HEK293T (cell line): ENCODE results near the gene POMP.

Source experiments
- BHLHE40 ChIP-seq: fragments of 450-650 bp; IDR thresholded peaks from 2 replicates; pipeline ENCODE4 v1.6.1; 2016; ENCODE audit warnings: mild to moderate bottlenecking, moderate library complexity, borderline replicate concordance
- CTBP1 ChIP-seq: fragments of 450-650 bp; IDR thresholded peaks from 2 replicates; pipeline ENCODE4 v1.6.1; 2016; ENCODE audit warnings: borderline replicate concordance
- FOXM1 ChIP-seq: fragments of 450-650 bp; IDR thresholded peaks from 2 replicates; pipeline ENCODE4 v1.6.1; 2017; ENCODE audit warnings: mild to moderate bottlenecking, borderline replicate concordance
- HDGF ChIP-seq: fragments of 450-650 bp; IDR thresholded peaks from 2 replicates; pipeline ENCODE4 v1.6.1; 2017; ENCODE audit warnings: antibody characterized with exemption, borderline replicate concordance
- LEF1 ChIP-seq: fragments of 450-650 bp; IDR thresholded peaks from 2 replicates; pipeline ENCODE4 v1.6.1; 2017; ENCODE audit warnings: mild to moderate bottlenecking, borderline replicate concordance
- PKNOX1 ChIP-seq: fragments of 450-650 bp; IDR thresholded peaks from 2 replicates; pipeline ENCODE4 v1.6.1; 2016
- SP1 ChIP-seq: fragments of 450-650 bp; IDR thresholded peaks from 2 replicates; pipeline ENCODE4 v1.6.1; 2017
- SUZ12 ChIP-seq: fragments of 450-650 bp; IDR thresholded peaks from 2 replicates; pipeline ENCODE4 v1.6.1; 2016; ENCODE audit warnings: mild to moderate bottlenecking

GRCh38 chr13:28659621-28659970 lies 666 bp downstream of the POMP start:
- TF ChIP-seq HDGF, result no peak
- no peak for TF ChIP-seq CTBP1
- TF ChIP-seq BHLHE40, result no peak
- no peak for TF ChIP-seq PKNOX1
- no peak for TF ChIP-seq SUZ12
- TF ChIP-seq FOXM1, result no peak
- no peak for TF ChIP-seq SP1
- no peak for TF ChIP-seq LEF1
